H9 (cell line): ENCODE data around the gene LIN54. TPM values are rescaled to one million over a fixed set of nuclear protein-coding genes. Genes with fewer than 3 reads are reported as not detected.

Source experiments
- DNase-seq: peaks from one replicate; pipeline ENCODE4 v3.0.0-alpha.2; 2017
- H2AFZ ChIP-seq: one replicate; pipeline ENCODE4 v1.6.1; 2013; ENCODE audit warnings: mild to moderate bottlenecking, low read length, control low read depth, moderate library complexity
- H2AK5ac ChIP-seq: 2 replicates; pipeline ENCODE4 v1.6.1; 2013; ENCODE audit warnings: low read length, control low read depth, mixed read lengths; ENCODE audit not compliant: insufficient read length
- H2BK120ac ChIP-seq: one replicate; pipeline ENCODE4 v1.6.1; 2013; ENCODE audit warnings: low read depth, mild to moderate bottlenecking, low read length, control low read depth, inconsistent platforms; ENCODE audit not compliant: poor library complexity, severe bottlenecking
- H2BK12ac ChIP-seq: 2 replicates; pipeline ENCODE4 v1.6.1; 2013; ENCODE audit warnings: low read length, control low read depth, mixed read lengths, low read depth; ENCODE audit not compliant: insufficient read length
- H2BK15ac ChIP-seq: 2 replicates; pipeline ENCODE4 v1.6.1; 2013; ENCODE audit warnings: low read depth, low read length, control low read depth
- H2BK20ac ChIP-seq: one replicate; pipeline ENCODE4 v1.6.1; 2013; ENCODE audit warnings: low read depth, mild to moderate bottlenecking, low read length, control low read depth, inconsistent platforms; ENCODE audit not compliant: poor library complexity, severe bottlenecking
- H2BK5ac ChIP-seq: 2 replicates; pipeline ENCODE4 v1.6.1; 2013; ENCODE audit warnings: low read length, control low read depth, mixed read lengths; ENCODE audit not compliant: insufficient read length
- H3K14ac ChIP-seq: 2 replicates; pipeline ENCODE4 v1.6.1; 2013; ENCODE audit warnings: low read length, control low read depth; ENCODE audit not compliant: insufficient read depth
- H3K18ac ChIP-seq: 2 replicates; pipeline ENCODE4 v1.6.1; 2013; ENCODE audit warnings: low read depth, mild to moderate bottlenecking, mixed read lengths, low read length, control low read depth; ENCODE audit not compliant: insufficient read length
- H3K23ac ChIP-seq: 2 replicates; pipeline ENCODE4 v1.6.1; 2013; ENCODE audit warnings: low read length, control low read depth, mixed read lengths, low read depth; ENCODE audit not compliant: insufficient read length
- H3K23me2 ChIP-seq: 2 replicates; pipeline ENCODE4 v1.6.1; 2013; ENCODE audit warnings: low read depth, mild to moderate bottlenecking, mixed read lengths, low read length, control low read depth; ENCODE audit not compliant: insufficient read length, poor library complexity, severe bottlenecking
- H3K27ac ChIP-seq: 2 replicates; pipeline ENCODE4 v1.5.1; 2013; ENCODE audit warnings: low read length, control low read depth, mixed read lengths, low read depth; ENCODE audit not compliant: insufficient read length
- H3K27me3 ChIP-seq: 2 replicates; pipeline ENCODE4 v1.6.1; 2013; ENCODE audit warnings: low read length, control low read depth, inconsistent platforms; ENCODE audit not compliant: insufficient read depth
- H3K4ac ChIP-seq: 2 replicates; pipeline ENCODE4 v1.6.1; 2013; ENCODE audit warnings: low read depth, mild to moderate bottlenecking, control low read depth, inconsistent platforms, low read length, moderate library complexity
- H3K4me1 ChIP-seq: 2 replicates; pipeline ENCODE4 v1.6.1; 2013; ENCODE audit warnings: low read length, control low read depth, inconsistent platforms; ENCODE audit not compliant: insufficient read depth
- H3K4me2 ChIP-seq: 2 replicates; pipeline ENCODE4 v1.6.1; 2013; ENCODE audit warnings: low read length, control low read depth, mixed read lengths; ENCODE audit not compliant: insufficient read length, insufficient read depth
- H3K56ac ChIP-seq: 2 replicates; pipeline ENCODE4 v1.6.1; 2013; ENCODE audit warnings: low read depth, mild to moderate bottlenecking, mixed read lengths, low read length, control low read depth; ENCODE audit not compliant: insufficient read length
- H3K79me1 ChIP-seq: 2 replicates; pipeline ENCODE4 v1.6.1; 2013; ENCODE audit warnings: low read depth, mild to moderate bottlenecking, moderate library complexity, low read length, control low read depth, inconsistent platforms; ENCODE audit not compliant: insufficient read depth, poor library complexity, severe bottlenecking
- H3K79me2 ChIP-seq: 2 replicates; pipeline ENCODE4 v1.6.1; 2013; ENCODE audit warnings: low read length, control low read depth, inconsistent platforms; ENCODE audit not compliant: insufficient read depth
- H3K9ac ChIP-seq: 2 replicates; pipeline ENCODE4 v1.6.1; 2013; ENCODE audit warnings: low read length, control low read depth, mixed read lengths; ENCODE audit not compliant: insufficient read length; ENCODE audit errors: extremely low read depth
- H3K9me3 ChIP-seq: one replicate; pipeline ENCODE4 v1.6.1; 2013; ENCODE audit warnings: low read depth, low read length, inconsistent platforms; ENCODE audit not compliant: control insufficient read depth
- H3T11ph ChIP-seq: one replicate; pipeline ENCODE4 v1.6.1; 2013; ENCODE audit warnings: mild to moderate bottlenecking, low read length, control low read depth, inconsistent platforms
- H4K20me1 ChIP-seq: one replicate; pipeline ENCODE4 v1.6.1; 2013; ENCODE audit not compliant: control insufficient read depth, insufficient read length, insufficient read depth
- H4K5ac ChIP-seq: 2 replicates; pipeline ENCODE4 v1.6.1; 2013; ENCODE audit warnings: low read depth, mild to moderate bottlenecking, mixed read lengths, low read length, control low read depth; ENCODE audit not compliant: insufficient read length
- H4K8ac ChIP-seq: replicated peaks from 2 replicates; pipeline ENCODE4 v1.6.1; 2013; ENCODE audit warnings: low read length, control low read depth, mixed read lengths, low read depth; ENCODE audit not compliant: insufficient read length
- H4K91ac ChIP-seq: 2 replicates; pipeline ENCODE4 v1.6.1; 2013; ENCODE audit warnings: low read depth, mild to moderate bottlenecking, moderate library complexity, mixed read lengths, low read length, control low read depth; ENCODE audit not compliant: insufficient read length
- H3K27ac Mint-ChIP-seq, 3 experiments: 2 replicates in 2 of 3; 3 replicates in 1 of 3; pipeline ENCODE4 v1.8.0; 2020 to 2021; ENCODE audit warnings: mixed read lengths in 3 of 3, mild to moderate bottlenecking in 1 of 3, moderate library complexity in 1 of 3
- H3K27me3 Mint-ChIP-seq: 2 replicates; pipeline ENCODE4 v1.8.0; 2021; ENCODE audit warnings: low read depth, mild to moderate bottlenecking, moderate library complexity, mixed read lengths
- H3K36me3 Mint-ChIP-seq, 3 experiments: 2 replicates in 2 of 3; 3 replicates in 1 of 3; pipeline ENCODE4 v1.8.0; 2020 to 2021; ENCODE audit warnings: low read depth in 3 of 3, mixed read lengths in 3 of 3; ENCODE audit not compliant: insufficient read depth in 1 of 3
- H3K4me1 Mint-ChIP-seq, 2 experiments: 2 replicates each; pipeline ENCODE4 v1.8.0; 2020; ENCODE audit warnings: mixed read lengths in 2 of 2
- H3K4me3 Mint-ChIP-seq, 2 experiments: 2 replicates in 1 of 2; 3 replicates in 1 of 2; pipeline ENCODE4 v1.8.0; 2020 to 2021; ENCODE audit warnings: mild to moderate bottlenecking in 2 of 2, mixed read lengths in 2 of 2, moderate library complexity in 1 of 2
- H3K9me3 Mint-ChIP-seq, 2 experiments: 2 replicates in 1 of 2; 3 replicates in 1 of 2; pipeline ENCODE4 v1.8.0; 2020; ENCODE audit warnings: mild to moderate bottlenecking in 2 of 2, mixed read lengths in 2 of 2, moderate library complexity in 1 of 2
- CTCF ChIP-seq: fragments of 200-600 bp; sonication (generic); conservative IDR thresholded peaks from 3 replicates; pipeline ENCODE4 v1.8.0; 2021; ENCODE audit warnings: antibody characterized with exemption, mild to moderate bottlenecking
- WGBS: extraction: QIAGEN DNeasy Blood & Tissue Kit; methylation state at CpG from one replicate; pipeline ENCODE4 v1.1.7; 2013; ENCODE audit warnings: missing lambda C conversion rate, low lambda C conversion rate, mixed read lengths; ENCODE audit not compliant: insufficient read length; ENCODE audit errors: extremely low coverage; 5-methylcytosine and 5-hydroxymethylcytosine counted together
- total RNA-seq: library from RNA; stranded (reverse); gene quantifications from 2 replicates; pipeline ENCODE4 v1.2.1, GENCODE V29; 2021

LIN54 gene
- total RNA-seq, 1 experiment from 2014 or later: 16.3 TPM

- no peak overlapping the region for H3K14ac ChIP-seq
- no peaks in the 10 kb centered on the region for H3K4me1 ChIP-seq
Observed at GRCh38 chr4:82954212-82954611, 56.4 kb downstream of the LIN54 start.

More at GRCh38 chr4:82954212-82954611, 56.4 kb downstream of the LIN54 start:
- Histone ChIP-seq H2BK15ac (no peak overlapping the region), H3K4me2 (no peak overlapping the region), H4K8ac (no peak overlapping the region), H3K79me2 (no peaks in the 10 kb centered on the region), H3K23ac (no peak overlapping the region), H3K9ac (no peak overlapping the region), H2BK12ac (no peak overlapping the region), H3K27me3 (no peaks in the 10 kb centered on the region), H4K5ac (no peak overlapping the region), H2AFZ (no peak overlapping the region), H3K9me3 (no peaks in the 10 kb centered on the region), H2BK20ac (no peak overlapping the region), H3K27ac (no peak overlapping the region), H3T11ph (no peak overlapping the region), H4K20me1 (no peaks in the 10 kb centered on the region), H3K56ac (no peak overlapping the region), H3K23me2 (no peaks in the 10 kb centered on the region), H3K79me1 (no peaks in the 10 kb centered on the region), H3K18ac (no peak overlapping the region), H4K91ac (no peak overlapping the region), H3K4ac (no peak overlapping the region), H2BK5ac (no peak overlapping the region), H2AK5ac (no peak overlapping the region), H2BK120ac (no peak overlapping the region)
- Mint-ChIP-seq H3K27me3 (no peaks in the 10 kb centered on the region), H3K27ac (no peak overlapping the region; a peak in 1 of 7 replicates), H3K9me3 (no peaks in the 10 kb centered on the region), H3K4me1 (no peaks in the 10 kb centered on the region), H3K36me3 (no peaks in the 10 kb centered on the region), H3K4me3 (no peak overlapping the region)
- DNase-seq: no peak
- no CpG with 5 or more reads among the region's 4 CpGs for WGBS
- no peak for TF ChIP-seq CTCF
